K562 (cell line): Measurements from ENCODE around the gene SERINC3. TPM values are rescaled to one million over a fixed set of nuclear protein-coding genes. Genes with fewer than 3 reads are reported as not detected.

Experiments
- CHD1 ChIP-seq: fragments of 200-600 bp; sonication (generic); IDR thresholded peaks from one replicate; pipeline ENCODE4 v1.6.1; 2012; ENCODE audit warnings: mild to moderate bottlenecking, moderate library complexity, low read length, inconsistent platforms
- CHD7 ChIP-seq: fragments of 200-600 bp; sonication (generic); IDR thresholded peaks from one replicate; pipeline ENCODE4 v1.6.1; 2012; ENCODE audit warnings: mild to moderate bottlenecking, low read depth, low read length, inconsistent platforms
- CUX1 ChIP-seq: fragments of 200-800 bp; sonication (Bioruptor generic); IDR thresholded peaks from 2 replicates; pipeline ENCODE4 v1.6.1; 2016; ENCODE audit warnings: missing genetic modification characterization, missing compliant biosample characterization
- MLX ChIP-seq, 2 experiments: fragments of 450-650 bp in 1 of 2; sonication (generic) in 1 of 2; formaldehyde crosslinking; conservative IDR thresholded peaks; 2 replicates each; pipeline versions ENCODE4 v1.4.0 to v1.8.1; 2020 to 2022; ENCODE audit warnings: mild to moderate bottlenecking in 1 of 2, missing genetic modification reagents in 1 of 2
- NEUROD1 ChIP-seq: fragments of 150-350 bp; IDR thresholded peaks from 2 replicates; pipeline ENCODE4 v1.6.1; 2014; ENCODE audit warnings: borderline replicate concordance, low read length, low read depth; ENCODE audit not compliant: partially characterized antibody
- SMAD3 ChIP-seq: fragments of 450-650 bp; formaldehyde crosslinking; conservative IDR thresholded peaks from 2 replicates; pipeline ENCODE4 v1.4.0; 2020; ENCODE audit warnings: mild to moderate bottlenecking
- ZFP1 ChIP-seq: fragments of 450-650 bp; formaldehyde crosslinking; IDR thresholded peaks from 2 replicates; pipeline ENCODE4 v1.4.0; 2020; ENCODE audit warnings: mild to moderate bottlenecking, mixed read lengths
- ZNF239 ChIP-seq: fragments of 250-450 bp; sonication (Bioruptor Pico); IDR thresholded peaks from 2 replicates; pipeline ENCODE4 v1.4.0; 2020; ENCODE audit warnings: mild to moderate bottlenecking
- polyA plus RNA-seq, 8 experiments: library from polyadenylated mRNA; depleted of rRNA in 4 of 8; stranded (reverse) in 5 of 8; unstranded in 3 of 8; fragments of >200 nt; fragmentation: Nextera tagmentation in 2 of 8; fragmentation: Illumina TruSeq in 1 of 8; extraction: Ambion mirVana in 2 of 8; extraction: Trizol in 1 of 8; gene quantifications; 2 replicates each; pipeline versions ENCODE4 v1.2.1 to v1.2.3, GENCODE V29; 2011 to 2014; ENCODE audit warnings: inconsistent platforms in 1 of 8, missing spikeins in 1 of 8
- total RNA-seq, 7 experiments: library from RNA; depleted of rRNA in 6 of 7; stranded (reverse); fragments of >200 nt in 6 of 7; fragmentation: Illumina TruSeq in 2 of 7; extraction: Trizol in 2 of 7; gene quantifications; 2 replicates each; pipeline versions ENCODE4 v1.2.1 to v1.2.3, GENCODE V29; 2011 to 2021; ENCODE audit warnings: low replicate concordance in 1 of 7

The SERINC3 gene
- total and polyA plus RNA-seq, 9 of the 15 experiments (the other 6 are each of a cell fraction or from before 2014, with no cell fraction given): 24.7 to 107 (median 48.8) TPM

GRCh38 chr20:44475694-44476560 lies 45.9 kb downstream of the SERINC3 start, which contains the start of gene TTPAL (continued):
- no peak for TF ChIP-seq CUX1 (CRISPR knock-in tag)
- TF ChIP-seq NEUROD1: no peak
- TF ChIP-seq CHD1: peak; percentile 74
- no peak for TF ChIP-seq CHD7
- 0 out of 4 replicates have a peak, but pooled peaks of 1 of the 2 experiments have one; percentile 76 for TF ChIP-seq MLX (CRISPR knock-in tag; conservative IDR thresholded peaks at IDR 0.05)
- TF ChIP-seq ZNF239 (CRISPR knock-in tag): no peak
- no peak; the same call in 1 of the 2 replicates for TF ChIP-seq SMAD3 (CRISPR knock-in tag)
- TF ChIP-seq ZFP1 (CRISPR knock-in tag): no peak
